ENCODE measurements around the gene ARHGAP22.

- TF ChIP-seq CTCF (IDR thresholded peaks at IDR 0.05; ENCODE audit: low read length) (no peak), EZH2 (optimal IDR thresholded peaks at IDR 0.05; ENCODE audit: low read depth, low read length) (no peak)
Observed at GRCh38 chr10:48514916-48515315, 90.0 kb downstream of the ARHGAP22 start.

Data from MM.1S (cell line).